Measurements from ENCODE around the gene DEFB131A.
A peak's percentile ranks its signal among the peaks of the same experiment; 100 is the strongest.
"Not testable (repeated sequence)": the region's sequence is repeated elsewhere in the genome, so short reads cannot be mapped to it uniquely, and the experiment has no call there.

DEFB131A gene

GRCh38 chr4:9495443-9495842 lies 51.2 kb downstream of the DEFB131A start:
- H3K9ac ChIP-seq (ENCODE audit: low read length); H3K27me3 ChIP-seq (replicated peaks; ENCODE audit: control insufficient read depth, insufficient read depth, low read length); H3K9me3 ChIP-seq (ENCODE audit: control insufficient read depth, low read length); H3K36me3 ChIP-seq (ENCODE audit: control insufficient read depth, insufficient read depth, low read length, severe bottlenecking); H3K4me1 ChIP-seq (ENCODE audit: control insufficient read depth, insufficient read depth, low read length); H3K4me3 ChIP-seq (ENCODE audit: low read length): not testable (repeated sequence)
- peak; percentile 7 for DNase-seq (ENCODE audit: low read depth)

DNA sequence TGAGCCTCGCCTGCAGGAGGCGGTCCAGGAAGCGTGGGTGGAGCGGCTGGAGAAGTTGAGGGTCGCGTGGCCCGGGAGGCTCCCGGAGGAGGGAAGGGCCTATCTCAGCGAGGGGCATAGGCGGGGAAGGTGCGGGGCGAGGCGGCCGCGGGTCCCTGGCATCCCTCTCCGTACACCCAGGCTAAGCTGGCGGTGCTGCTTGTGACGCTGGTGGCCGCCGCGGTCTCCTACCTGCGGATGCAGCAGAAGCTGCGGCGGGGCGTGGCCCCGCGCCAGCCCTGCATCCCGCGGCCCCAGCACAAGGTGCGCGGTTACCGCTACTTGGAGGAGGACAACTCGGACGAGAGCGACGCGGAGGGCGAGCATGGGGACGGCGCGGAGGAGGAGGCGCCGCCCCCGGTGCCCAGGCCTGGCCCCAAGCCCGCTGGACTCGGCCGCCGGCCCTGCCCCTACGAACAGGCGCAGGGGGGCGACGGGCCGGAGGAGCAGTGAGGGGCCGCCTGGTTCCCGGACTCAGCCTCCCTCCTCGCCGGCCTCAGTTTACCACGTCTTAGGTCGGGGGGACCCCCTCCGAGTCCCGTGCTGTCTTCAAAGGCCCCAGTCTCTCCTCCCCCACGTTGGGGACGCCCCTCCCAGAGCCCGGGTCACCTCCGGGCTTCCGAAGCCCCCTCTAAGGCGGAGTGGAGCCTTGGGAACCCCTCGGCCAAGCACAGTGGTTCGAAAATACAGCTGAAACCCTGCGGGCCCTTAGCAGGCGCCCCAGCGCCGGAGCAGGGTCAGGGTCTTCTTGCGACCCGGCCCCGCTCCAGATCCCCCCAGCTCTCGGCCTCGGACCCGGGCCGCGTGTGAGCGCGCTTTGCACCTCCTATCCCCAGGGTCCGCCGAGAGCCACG lies 53.6 kb downstream of the DEFB131A start:
- H3K9ac ChIP-seq (ENCODE audit: low read length); H3K4me1 ChIP-seq (ENCODE audit: control insufficient read depth, insufficient read depth, low read length); DNase-seq (ENCODE audit: low read depth); H3K36me3 ChIP-seq (ENCODE audit: control insufficient read depth, insufficient read depth, low read length, severe bottlenecking); H3K4me3 ChIP-seq (ENCODE audit: low read length); H3K27me3 ChIP-seq (replicated peaks; ENCODE audit: control insufficient read depth, insufficient read depth, low read length); H3K9me3 ChIP-seq (ENCODE audit: control insufficient read depth, low read length): not testable (repeated sequence)

- not testable (repeated sequence) for H3K9me3 ChIP-seq (ENCODE audit: control insufficient read depth, low read length); H3K4me3 ChIP-seq (ENCODE audit: low read length); H3K27me3 ChIP-seq (replicated peaks; ENCODE audit: control insufficient read depth, insufficient read depth, low read length); H3K4me1 ChIP-seq (ENCODE audit: control insufficient read depth, insufficient read depth, low read length); DNase-seq (ENCODE audit: low read depth); H3K36me3 ChIP-seq (ENCODE audit: control insufficient read depth, insufficient read depth, low read length, severe bottlenecking); H3K9ac ChIP-seq (ENCODE audit: low read length)
Measured at GRCh38 chr4:9498468-9499040, 54.3 kb downstream of the DEFB131A start.

GRCh38 chr4:9499974-9500487 lies 55.8 kb downstream of the DEFB131A start:
- not testable (repeated sequence) for DNase-seq (ENCODE audit: low read depth); H3K9me3 ChIP-seq (ENCODE audit: control insufficient read depth, low read length); H3K9ac ChIP-seq (ENCODE audit: low read length); H3K36me3 ChIP-seq (ENCODE audit: control insufficient read depth, insufficient read depth, low read length, severe bottlenecking); H3K4me3 ChIP-seq (ENCODE audit: low read length); H3K27me3 ChIP-seq (replicated peaks; ENCODE audit: control insufficient read depth, insufficient read depth, low read length); H3K4me1 ChIP-seq (ENCODE audit: control insufficient read depth, insufficient read depth, low read length)

Measured in adipocyte (in vitro differentiated cells).